Skeletal muscle satellite cell (primary cell): ENCODE results near the gene MACC1.
A peak's percentile ranks its signal among the peaks of the same experiment; 100 is the strongest.

ENCODE experiments used
- H3K27me3 ChIP-seq: 2 replicates; pipeline ENCODE4 v1.7.0; 2013; ENCODE audit warnings: low read length; ENCODE audit not compliant: control insufficient read depth, insufficient read depth
- H3K36me3 ChIP-seq: 2 replicates; pipeline ENCODE4 v1.7.0; 2013; ENCODE audit warnings: mild to moderate bottlenecking, control low read depth, low read length; ENCODE audit not compliant: insufficient read depth
- H3K4me1 ChIP-seq: 2 replicates; pipeline ENCODE4 v1.7.0; 2013; ENCODE audit warnings: low read length; ENCODE audit not compliant: control insufficient read depth, insufficient read depth
- H3K4me2 ChIP-seq: 2 replicates; pipeline ENCODE4 v1.7.0; 2013; ENCODE audit warnings: mild to moderate bottlenecking, low read length
- H3K4me3 ChIP-seq: 2 replicates; pipeline ENCODE4 v1.7.0; 2013; ENCODE audit warnings: low read length
- H3K9ac ChIP-seq: 2 replicates; pipeline ENCODE4 v1.7.0; 2013; ENCODE audit warnings: mild to moderate bottlenecking, low read depth, low read length, moderate library complexity
- H3K9me3 ChIP-seq: replicated peaks from 2 replicates; pipeline ENCODE4 v1.7.0; 2013; ENCODE audit warnings: mild to moderate bottlenecking, control low read depth, low read length

Gene MACC1

DNA sequence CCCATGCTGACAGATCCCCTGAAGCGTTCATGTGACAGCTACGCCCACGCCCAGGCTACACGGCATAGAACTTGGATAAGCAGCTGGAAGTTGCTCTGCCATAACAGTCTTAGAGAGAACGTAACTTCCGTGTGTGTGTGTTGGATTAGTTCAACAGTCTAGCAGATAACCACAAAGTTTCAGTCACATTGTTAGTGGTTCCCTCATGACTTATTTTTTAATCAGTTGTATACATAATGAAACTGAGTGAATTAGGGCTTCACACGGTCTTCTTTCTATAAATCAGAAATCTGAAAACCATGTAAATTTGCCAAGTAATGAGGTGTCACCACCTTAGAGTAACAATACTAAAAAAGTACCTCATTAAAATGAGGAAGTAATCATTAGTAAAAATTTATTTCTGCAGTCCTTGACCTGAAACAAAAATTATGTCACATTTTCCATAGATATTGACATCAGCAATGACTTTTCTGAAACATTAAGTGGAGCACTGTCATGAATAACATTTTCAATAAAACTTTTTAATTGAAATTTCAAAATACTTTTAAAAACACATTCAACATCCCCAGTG lies 21.7 kb upstream of the MACC1 start:
- no peaks in the 10 kb centered on the region for H3K36me3 ChIP-seq
- H3K4me2 ChIP-seq: no peak overlapping the region
- no peak overlapping the region for H3K9ac ChIP-seq
- no peaks in the 10 kb centered on the region for H3K27me3 ChIP-seq
- H3K9me3 ChIP-seq: no peaks in the 10 kb centered on the region
- no peak overlapping the region for H3K4me3 ChIP-seq
- H3K4me1 ChIP-seq: peaks cover 23% of the 10 kb centered on the region

DNA sequence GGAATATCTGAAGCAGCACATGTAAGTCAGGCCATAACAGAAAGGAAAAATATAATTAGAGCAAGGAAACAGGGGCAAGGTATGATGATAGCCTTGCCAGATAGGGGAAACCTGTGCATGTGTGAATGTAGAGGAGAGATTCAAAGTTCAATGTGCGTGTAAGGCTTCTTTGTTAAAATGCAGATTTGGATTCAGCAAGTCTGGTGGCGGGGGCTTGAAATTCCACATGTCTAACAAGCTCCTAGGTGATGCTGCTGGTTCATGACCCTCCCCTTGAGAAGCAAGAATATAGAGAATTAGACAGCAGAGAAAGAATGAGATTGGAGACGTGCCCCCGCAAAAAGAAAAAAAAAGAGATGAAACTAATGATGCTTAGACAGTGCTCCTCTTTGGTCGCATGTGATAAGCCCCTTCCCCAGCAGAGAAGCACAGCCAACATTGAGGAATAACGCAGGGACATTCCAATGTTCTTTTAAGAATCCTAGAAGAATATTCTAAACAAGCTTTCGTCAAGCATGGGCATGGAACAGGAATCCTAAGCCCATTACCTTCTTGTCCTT lies 21.1 kb upstream of the MACC1 start:
- Histone ChIP-seq H3K9ac (no peak overlapping the region), H3K4me3 (no peak overlapping the region), H3K36me3 (no peaks in the 10 kb centered on the region), H3K4me2 (no peak overlapping the region), H3K27me3 (no peaks in the 10 kb centered on the region), H3K4me1 (peaks cover 23% of the 10 kb centered on the region), H3K9me3 (no peaks in the 10 kb centered on the region)

DNA sequence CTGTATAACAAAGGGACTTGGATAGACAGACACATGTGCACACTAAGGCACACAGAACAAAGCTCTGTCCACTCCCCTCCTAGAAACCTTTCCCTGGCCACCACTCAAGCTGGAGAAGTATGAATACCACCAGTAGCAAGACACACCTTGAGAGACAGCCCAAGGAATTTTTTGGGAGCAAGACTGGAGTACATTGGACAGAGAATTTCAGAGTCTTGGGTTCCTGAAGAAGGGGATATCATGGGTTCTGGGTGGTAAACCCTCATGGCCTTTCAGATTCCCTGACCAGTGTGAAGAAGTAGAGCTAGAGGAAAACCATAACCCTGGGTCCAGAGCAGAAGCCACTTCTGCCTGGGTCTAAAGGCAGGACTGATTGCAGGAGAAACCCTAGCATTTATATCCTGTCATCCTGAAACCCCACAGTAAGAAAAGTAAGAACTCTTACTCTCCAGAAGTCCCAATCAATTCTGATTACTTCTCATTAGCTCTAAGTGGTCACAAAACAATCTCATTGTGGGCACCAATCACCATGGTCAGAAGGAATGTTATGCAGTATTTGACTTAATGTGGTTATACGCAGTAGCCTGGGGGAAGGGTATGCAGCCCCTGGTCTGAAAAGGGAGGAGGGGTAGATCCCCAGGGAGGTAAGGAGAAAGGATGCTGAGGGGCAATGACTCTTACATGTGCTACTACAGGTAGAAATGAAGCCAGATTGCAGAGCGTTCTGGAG lies 20.4 kb upstream of the MACC1 start:
- Histone ChIP-seq H3K9me3 (no peaks in the 10 kb centered on the region), H3K4me2 (no peak overlapping the region), H3K4me3 (no peak overlapping the region), H3K36me3 (no peaks in the 10 kb centered on the region), H3K9ac (no peak overlapping the region), H3K27me3 (no peaks in the 10 kb centered on the region), H3K4me1 (peaks cover 23% of the 10 kb centered on the region)

DNA sequence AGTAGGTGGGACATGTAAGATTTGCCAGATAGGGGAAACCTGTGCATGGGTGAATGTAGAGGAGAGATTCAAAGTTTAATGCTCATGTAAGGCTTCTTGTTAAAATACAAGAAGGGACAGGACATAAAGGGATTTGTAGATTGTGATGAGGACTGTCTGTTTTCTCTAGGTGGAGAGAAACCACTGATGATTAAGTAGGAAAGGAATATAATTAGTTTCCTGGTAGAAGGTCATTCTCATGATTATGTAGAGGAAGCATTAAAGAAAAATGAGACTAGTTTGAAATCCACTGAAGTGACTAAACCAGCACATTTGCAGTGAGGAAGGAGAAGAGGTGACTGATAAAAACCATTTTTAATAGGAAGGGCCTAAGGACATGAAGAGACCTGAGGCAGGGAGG lies 19.6 kb upstream of the MACC1 start:
- no peak overlapping the region for H3K9ac ChIP-seq
- no peaks in the 10 kb centered on the region for H3K36me3 ChIP-seq
- H3K27me3 ChIP-seq: no peaks in the 10 kb centered on the region
- H3K4me2 ChIP-seq: no peak overlapping the region
- H3K4me1 ChIP-seq: peaks cover 21% of the 10 kb centered on the region
- H3K4me3 ChIP-seq: no peak overlapping the region
- H3K9me3 ChIP-seq: no peaks in the 10 kb centered on the region

DNA sequence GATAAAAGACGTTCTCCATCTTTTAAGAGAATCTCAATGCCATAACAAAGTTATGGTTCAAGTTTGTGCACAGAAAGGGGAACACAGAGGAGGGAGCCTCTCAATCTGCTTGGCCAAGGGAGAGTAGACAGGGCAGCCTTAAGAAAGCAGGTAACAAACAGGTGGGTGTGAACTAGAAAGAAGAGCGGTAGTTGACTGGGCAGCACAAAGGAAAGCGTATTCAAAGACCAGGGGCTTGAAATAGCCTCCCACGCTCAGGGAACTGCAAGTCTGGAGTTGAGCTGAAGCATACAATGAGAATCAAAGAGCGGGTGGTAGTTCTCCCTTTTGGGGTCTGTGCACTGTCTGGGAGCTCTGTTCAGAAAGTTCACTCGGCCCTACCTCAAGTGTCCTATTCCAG lies 18.9 kb upstream of the MACC1 start:
- Histone ChIP-seq H3K4me3 (no peak overlapping the region), H3K9ac (no peak overlapping the region), H3K27me3 (no peaks in the 10 kb centered on the region), H3K36me3 (no peaks in the 10 kb centered on the region), H3K4me1 (peaks cover 13% of the 10 kb centered on the region), H3K9me3 (no peaks in the 10 kb centered on the region), H3K4me2 (no peak overlapping the region)

DNA sequence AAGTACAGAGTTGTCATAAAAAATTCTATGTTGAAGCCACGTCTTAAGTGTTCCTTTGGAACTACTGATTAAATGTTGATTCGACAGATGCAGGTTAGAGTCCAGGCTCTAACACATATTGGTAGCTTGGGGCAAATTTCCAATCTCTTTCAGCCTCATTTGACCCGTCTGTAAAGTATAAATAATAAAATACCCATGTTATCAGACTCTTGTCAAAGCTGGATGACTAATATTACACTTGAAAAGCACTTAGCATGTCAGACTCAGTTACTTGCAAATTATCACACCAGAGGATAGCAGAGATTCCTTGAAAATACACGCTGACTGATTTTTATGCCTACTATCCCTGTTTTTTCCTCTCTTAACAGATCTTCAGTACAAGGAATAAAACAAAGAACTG lies 18.1 kb upstream of the MACC1 start:
- Histone ChIP-seq H3K9ac (no peak overlapping the region), H3K4me3 (no peak overlapping the region), H3K36me3 (no peaks in the 10 kb centered on the region), H3K27me3 (no peaks in the 10 kb centered on the region), H3K9me3 (no peaks in the 10 kb centered on the region), H3K4me1 (peaks cover 14% of the 10 kb centered on the region), H3K4me2 (no peak overlapping the region)

DNA sequence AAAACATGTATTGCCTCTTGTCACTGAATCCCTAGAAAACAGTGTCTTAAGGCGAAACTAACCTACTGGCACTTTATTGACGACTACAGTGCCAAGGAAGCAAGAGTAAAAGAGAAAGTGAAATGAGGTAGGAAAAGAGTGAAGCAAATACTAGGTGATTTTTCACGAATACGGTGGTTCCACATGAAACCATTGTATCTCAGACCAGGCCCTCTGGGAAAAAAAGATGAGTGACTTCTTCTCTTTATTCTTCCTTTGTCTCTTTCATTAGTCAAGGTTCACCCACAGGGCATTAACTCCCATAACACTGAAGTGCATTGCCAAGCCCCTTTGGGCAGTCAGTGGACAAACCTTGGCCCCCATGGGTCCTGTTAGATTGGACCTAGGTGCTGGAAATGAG lies 16.2 kb upstream of the MACC1 start:
- H3K9me3 ChIP-seq: no peaks in the 10 kb centered on the region
- H3K27me3 ChIP-seq: no peaks in the 10 kb centered on the region
- H3K4me3 ChIP-seq: no peak overlapping the region
- H3K4me2 ChIP-seq: no peak overlapping the region
- H3K4me1 ChIP-seq: peaks cover 20% of the 10 kb centered on the region
- H3K36me3 ChIP-seq: no peaks in the 10 kb centered on the region
- no peak overlapping the region for H3K9ac ChIP-seq

DNA sequence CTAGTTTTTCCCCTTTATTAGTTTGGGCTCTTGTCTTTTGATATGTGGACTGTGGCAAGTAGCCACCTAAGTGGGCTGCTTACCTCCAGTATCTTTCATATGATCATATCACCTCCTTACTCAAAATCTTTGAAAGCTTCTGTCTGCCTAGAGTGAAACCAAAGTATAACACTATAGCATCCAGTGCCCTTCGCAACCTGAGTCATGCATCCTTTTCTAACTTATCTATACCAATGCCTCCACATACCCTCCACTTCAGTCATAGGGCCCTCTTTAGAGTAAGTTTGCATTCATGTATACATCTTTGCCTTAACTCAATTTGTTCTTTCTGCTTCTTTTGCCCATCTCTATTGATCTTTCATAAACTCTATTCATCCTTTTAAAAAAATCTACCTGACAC lies 15.7 kb upstream of the MACC1 start:
- Histone ChIP-seq H3K36me3 (no peaks in the 10 kb centered on the region), H3K4me3 (no peak overlapping the region), H3K9ac (no peak overlapping the region), H3K9me3 (no peaks in the 10 kb centered on the region), H3K27me3 (no peaks in the 10 kb centered on the region), H3K4me2 (no peak overlapping the region), H3K4me1 (peaks cover 20% of the 10 kb centered on the region)

DNA sequence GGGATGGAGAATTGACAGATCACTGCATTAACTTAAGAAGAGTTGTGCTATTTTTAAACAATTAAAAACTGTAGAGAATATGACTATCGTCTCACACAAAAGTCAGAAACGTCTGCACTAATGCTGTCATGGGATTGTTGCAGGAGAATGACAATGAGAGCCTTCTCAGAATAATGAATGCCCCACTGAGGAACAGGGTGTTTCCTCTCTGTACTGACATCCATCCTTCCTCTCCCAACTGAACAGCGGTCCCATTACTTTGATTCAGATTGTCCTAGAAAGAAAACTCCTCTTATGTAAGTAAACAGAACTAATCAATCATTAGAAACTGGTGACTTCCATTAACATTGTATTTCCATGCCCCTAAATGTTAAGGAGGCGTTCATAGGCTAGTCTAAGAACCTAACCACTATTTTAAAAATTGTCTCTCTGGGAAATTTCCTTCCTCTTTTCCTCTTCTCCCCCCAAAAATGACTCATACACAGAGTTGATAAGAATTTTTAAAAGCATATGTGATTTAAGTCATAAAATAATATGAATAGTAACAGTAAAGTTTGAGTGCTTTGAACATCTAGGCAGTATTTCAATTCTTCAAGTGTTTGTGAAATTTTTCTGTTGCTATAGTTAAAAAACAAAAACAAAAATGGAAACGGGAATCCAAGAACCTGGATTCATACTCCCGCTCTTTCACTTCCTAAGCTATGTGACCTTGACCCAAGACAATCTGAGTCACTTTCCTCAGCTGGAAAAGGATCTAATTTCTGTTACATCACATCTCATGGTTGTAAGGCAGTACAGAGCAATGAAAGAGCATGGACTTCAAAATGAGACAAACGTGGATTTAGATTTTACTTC lies 12.7 kb upstream of the MACC1 start:
- H3K36me3 ChIP-seq: no peaks in the 10 kb centered on the region
- no peak overlapping the region for H3K4me3 ChIP-seq
- peak overlapping the region; percentile 25 for H3K9ac ChIP-seq
- peaks cover 11% of the 10 kb centered on the region for H3K4me1 ChIP-seq
- H3K27me3 ChIP-seq: no peaks in the 10 kb centered on the region
- H3K4me2 ChIP-seq: peak overlapping the region; percentile 20
- H3K9me3 ChIP-seq: no peaks in the 10 kb centered on the region

DNA sequence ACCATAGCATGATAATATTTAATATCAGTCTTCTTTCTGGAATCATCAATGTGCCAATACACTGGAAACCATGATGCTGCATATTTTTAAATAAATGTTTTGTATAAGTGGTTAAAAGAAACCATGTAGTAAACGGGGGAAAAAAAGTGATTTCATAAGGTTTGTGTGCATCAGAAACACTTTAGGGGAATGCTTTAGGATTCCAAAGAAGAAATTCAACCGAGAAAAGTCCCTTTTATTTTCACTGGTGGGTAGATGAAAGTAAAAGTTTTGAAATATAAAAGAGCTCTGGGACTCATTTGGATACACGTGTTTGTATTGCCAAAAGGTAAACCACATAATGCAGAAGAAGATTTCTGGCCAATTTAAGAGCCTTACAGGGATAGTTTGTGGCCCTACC lies 11.9 kb upstream of the MACC1 start:
- no peak overlapping the region for H3K9ac ChIP-seq
- H3K27me3 ChIP-seq: no peaks in the 10 kb centered on the region
- H3K4me2 ChIP-seq: no peak overlapping the region
- H3K4me1 ChIP-seq: peaks cover 11% of the 10 kb centered on the region
- H3K9me3 ChIP-seq: no peaks in the 10 kb centered on the region
- no peaks in the 10 kb centered on the region for H3K36me3 ChIP-seq
- no peak overlapping the region for H3K4me3 ChIP-seq

DNA sequence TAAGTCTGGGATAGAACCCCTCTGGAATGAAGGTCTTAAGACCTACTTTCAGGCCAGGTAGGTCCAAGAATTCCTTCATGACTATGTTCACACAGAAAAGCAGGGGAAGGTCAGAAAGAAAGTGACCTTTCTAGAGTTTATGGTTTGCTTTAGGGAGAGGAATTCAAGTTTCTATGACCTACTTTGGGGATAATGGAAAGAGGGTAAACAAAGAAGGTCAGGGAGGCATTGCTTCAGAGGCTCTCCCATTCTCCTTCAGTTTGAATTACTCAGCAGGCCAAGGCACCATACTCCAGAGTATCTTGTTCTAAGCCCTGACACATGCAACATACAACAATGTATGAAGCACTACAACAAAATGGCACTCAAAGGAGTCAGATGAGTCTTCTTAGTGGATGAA lies 11.5 kb upstream of the MACC1 start:
- no peaks in the 10 kb centered on the region for H3K9me3 ChIP-seq
- no peak overlapping the region for H3K4me2 ChIP-seq
- peaks cover 11% of the 10 kb centered on the region for H3K4me1 ChIP-seq
- no peaks in the 10 kb centered on the region for H3K27me3 ChIP-seq
- no peak overlapping the region for H3K9ac ChIP-seq
- no peak overlapping the region for H3K4me3 ChIP-seq
- H3K36me3 ChIP-seq: no peaks in the 10 kb centered on the region
